ENCODE results near the gene VPS13C.

VPS13C gene

GRCh38 chr15:61951949-61952348 lies 108.3 kb downstream of the VPS13C start:
- H3K9me2 ChIP-seq (replicated peaks; ENCODE audit: insufficient read depth, low read length): no peaks in the 10 kb centered on the region
- no peaks in the 10 kb centered on the region for H3F3A ChIP-seq (ENCODE audit: insufficient read depth)
- H3K36me3 ChIP-seq (ENCODE audit: low read length): peaks cover 33% of the 10 kb centered on the region; the same call in 1 of the 2 replicates
- H3K4me2 ChIP-seq (ENCODE audit: low read depth, low read length, poor library complexity, severe bottlenecking): no peak overlapping the region
- no peak overlapping the region for H2AFZ ChIP-seq (ENCODE audit: low read depth, low read length, severe bottlenecking)
- H3K9me3 ChIP-seq (ENCODE audit: insufficient read depth, low read length): no peaks in the 10 kb centered on the region
- no peaks in the 10 kb centered on the region for H3K79me2 ChIP-seq (ENCODE audit: insufficient read depth, low read length)
- H3K4me3 ChIP-seq (ENCODE audit: insufficient read depth, low read length, poor library complexity, severe bottlenecking): no peak overlapping the region
- no peaks in the 10 kb centered on the region for H4K20me1 ChIP-seq (ENCODE audit: low read depth, low read length)
- no peak for TF ChIP-seq CTCF (IDR thresholded peaks at IDR 0.05; ENCODE audit: insufficient read depth, low read length, poor library complexity, severe bottlenecking)
- no peak overlapping the region for H3K9ac ChIP-seq (ENCODE audit: low read length)
- H3K27ac ChIP-seq (ENCODE audit: low read depth, low read length): no peak overlapping the region
- no peaks in the 10 kb centered on the region for H3K27me3 ChIP-seq (ENCODE audit: low read length)

GRCh38 chr15:61946778-61947177 lies 113.5 kb downstream of the VPS13C start:
- no peaks in the 10 kb centered on the region for H3K79me2 ChIP-seq (ENCODE audit: insufficient read depth, low read length)
- H2AFZ ChIP-seq (ENCODE audit: low read depth, low read length, severe bottlenecking): no peak overlapping the region
- TF ChIP-seq EZH2phosphoT487 (conservative IDR thresholded peaks at IDR 0.05; ENCODE audit: low read length): no peak
- TF ChIP-seq CTCF (IDR thresholded peaks at IDR 0.05; ENCODE audit: insufficient read depth, low read length, poor library complexity, severe bottlenecking): no peak
- no peak overlapping the region for H3K4me2 ChIP-seq (ENCODE audit: low read depth, low read length, poor library complexity, severe bottlenecking)
- H3K4me3 ChIP-seq (ENCODE audit: insufficient read depth, low read length, poor library complexity, severe bottlenecking): no peak overlapping the region
- no peaks in the 10 kb centered on the region for H3K9me2 ChIP-seq (replicated peaks; ENCODE audit: insufficient read depth, low read length)
- H3K27me3 ChIP-seq (ENCODE audit: low read length): no peaks in the 10 kb centered on the region
- H3F3A ChIP-seq (ENCODE audit: insufficient read depth): no peaks in the 10 kb centered on the region
- no peaks in the 10 kb centered on the region for H4K20me1 ChIP-seq (ENCODE audit: low read depth, low read length)
- no peak overlapping the region for H3K9ac ChIP-seq (ENCODE audit: low read length)
- no peaks in the 10 kb centered on the region for H3K9me3 ChIP-seq (ENCODE audit: insufficient read depth, low read length)
- H3K36me3 ChIP-seq (ENCODE audit: low read length): peaks cover 57% of the 10 kb centered on the region
- H3K27ac ChIP-seq (ENCODE audit: low read depth, low read length): no peak overlapping the region

GRCh38 chr15:61943992-61944391 lies 116.3 kb downstream of the VPS13C start:
- no peaks in the 10 kb centered on the region for H3K9me3 ChIP-seq (ENCODE audit: insufficient read depth, low read length)
- no peak overlapping the region for H2AFZ ChIP-seq (ENCODE audit: low read depth, low read length, severe bottlenecking)
- H3K27ac ChIP-seq (ENCODE audit: low read depth, low read length): no peak overlapping the region
- no peaks in the 10 kb centered on the region for H3F3A ChIP-seq (ENCODE audit: insufficient read depth)
- no peaks in the 10 kb centered on the region for H3K27me3 ChIP-seq (ENCODE audit: low read length)
- H3K4me3 ChIP-seq (ENCODE audit: insufficient read depth, low read length, poor library complexity, severe bottlenecking): no peak overlapping the region
- H4K20me1 ChIP-seq (ENCODE audit: low read depth, low read length): no peaks in the 10 kb centered on the region
- no peak overlapping the region for H3K9ac ChIP-seq (ENCODE audit: low read length)
- no peak for TF ChIP-seq EZH2phosphoT487 (conservative IDR thresholded peaks at IDR 0.05; ENCODE audit: low read length)
- no peak for TF ChIP-seq CTCF (IDR thresholded peaks at IDR 0.05; ENCODE audit: insufficient read depth, low read length, poor library complexity, severe bottlenecking)
- H3K79me2 ChIP-seq (ENCODE audit: insufficient read depth, low read length): no peaks in the 10 kb centered on the region
- no peaks in the 10 kb centered on the region for H3K9me2 ChIP-seq (replicated peaks; ENCODE audit: insufficient read depth, low read length)
- peaks cover 58% of the 10 kb centered on the region for H3K36me3 ChIP-seq (ENCODE audit: low read length)
- no peak overlapping the region for H3K4me2 ChIP-seq (ENCODE audit: low read depth, low read length, poor library complexity, severe bottlenecking)

- Histone ChIP-seq H3K27me3 (ENCODE audit: low read length) (no peaks in the 10 kb centered on the region), H3K79me2 (ENCODE audit: insufficient read depth, low read length) (no peaks in the 10 kb centered on the region), H4K20me1 (ENCODE audit: low read depth, low read length) (no peaks in the 10 kb centered on the region), H3K9me2 (replicated peaks; ENCODE audit: insufficient read depth, low read length) (no peaks in the 10 kb centered on the region), H3K36me3 (ENCODE audit: low read length) (peaks cover 13% of the 10 kb centered on the region), H3K9ac (ENCODE audit: low read length) (no peak overlapping the region), H3K27ac (ENCODE audit: low read depth, low read length) (no peak overlapping the region), H2AFZ (ENCODE audit: low read depth, low read length, severe bottlenecking) (no peak overlapping the region), H3K9me3 (ENCODE audit: insufficient read depth, low read length) (no peaks in the 10 kb centered on the region), H3K4me3 (ENCODE audit: insufficient read depth, low read length, poor library complexity, severe bottlenecking) (no peak overlapping the region), H3K4me2 (ENCODE audit: low read depth, low read length, poor library complexity, severe bottlenecking) (no peak overlapping the region), H3F3A (ENCODE audit: insufficient read depth) (no peaks in the 10 kb centered on the region)
- no peak for TF ChIP-seq CTCF (IDR thresholded peaks at IDR 0.05; ENCODE audit: insufficient read depth, low read length, poor library complexity, severe bottlenecking)
- no peak for TF ChIP-seq EZH2phosphoT487 (conservative IDR thresholded peaks at IDR 0.05; ENCODE audit: low read length)
These were observed 122.0 kb downstream of the VPS13C start for GRCh38 chr15:61938249-61938648.

Measured in SU-DHL-6 (cell line).